WI38 (cell line): ENCODE data around the gene KCNJ6.

Source experiments
- H3K4me3 ChIP-seq: 2 replicates; pipeline ENCODE4 v1.5.1; 2011; ENCODE audit warnings: low read depth, mild to moderate bottlenecking, control low read depth, low read length
- CTCF ChIP-seq: IDR thresholded peaks from 2 replicates; pipeline ENCODE4 v1.5.1; 2012; ENCODE audit warnings: low read depth, mild to moderate bottlenecking, control low read depth, low read length

Gene KCNJ6

DNA sequence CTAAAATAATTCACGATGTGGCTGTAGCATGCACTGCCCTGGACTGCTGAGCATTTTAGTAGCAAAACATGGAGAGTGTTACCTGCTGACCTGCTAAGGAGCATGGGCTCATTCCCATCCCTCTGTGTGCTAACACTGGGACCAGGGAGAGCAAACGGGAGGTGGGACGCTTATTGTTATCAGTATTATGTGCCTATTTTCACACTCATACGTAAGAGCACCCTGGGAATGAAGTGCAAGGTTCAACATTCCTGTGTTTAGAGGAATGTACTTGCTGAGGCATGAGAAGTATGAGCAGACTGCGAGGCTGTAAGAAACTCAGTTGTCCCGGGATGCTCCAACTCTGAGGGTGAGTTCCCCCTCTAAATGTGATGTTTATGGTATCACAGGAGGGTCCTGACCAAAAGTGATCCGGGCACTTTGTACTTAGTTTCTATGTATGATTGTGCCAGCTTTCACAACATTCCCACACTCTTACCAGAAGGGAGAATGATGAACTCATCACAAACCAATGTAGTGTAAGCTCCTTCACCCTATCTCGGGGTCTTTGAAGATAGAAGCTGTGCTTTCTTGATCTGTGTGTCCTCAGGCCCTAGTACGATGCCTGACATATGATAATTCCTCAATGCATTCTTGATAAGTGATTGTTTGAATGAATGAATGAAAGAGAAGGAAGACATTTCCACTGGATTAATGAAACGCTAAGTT, 164.8 kb downstream of the KCNJ6 start:
- TF ChIP-seq CTCF: no peak
- H3K4me3 ChIP-seq: no peak overlapping the region

- H3K4me3 ChIP-seq: no peak overlapping the region
- no peak for TF ChIP-seq CTCF
Observed at GRCh38 chr21:37749132-37749531, 167.1 kb downstream of the KCNJ6 start.

DNA sequence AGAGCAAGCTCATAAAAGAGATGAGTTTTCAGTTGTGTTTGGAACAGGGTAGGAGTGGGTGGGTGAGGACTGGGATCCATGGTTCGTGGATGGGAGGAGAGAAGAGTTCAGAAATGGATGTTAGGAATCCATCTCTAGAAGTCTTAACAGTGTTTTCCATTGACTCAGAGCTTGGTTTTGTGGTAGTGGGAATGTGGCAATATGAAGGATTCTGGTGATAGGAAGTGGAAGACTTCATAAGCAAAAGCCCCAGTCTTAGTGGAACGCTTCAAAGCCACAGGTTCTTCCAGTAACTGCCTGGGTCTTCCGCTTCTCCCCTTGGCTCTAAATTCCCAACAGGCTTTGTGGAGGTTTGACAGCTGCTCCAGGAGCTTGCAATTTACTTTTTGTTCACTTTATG, 167.9 kb downstream of the KCNJ6 start:
- TF ChIP-seq CTCF: no peak
- H3K4me3 ChIP-seq: no peak overlapping the region

DNA sequence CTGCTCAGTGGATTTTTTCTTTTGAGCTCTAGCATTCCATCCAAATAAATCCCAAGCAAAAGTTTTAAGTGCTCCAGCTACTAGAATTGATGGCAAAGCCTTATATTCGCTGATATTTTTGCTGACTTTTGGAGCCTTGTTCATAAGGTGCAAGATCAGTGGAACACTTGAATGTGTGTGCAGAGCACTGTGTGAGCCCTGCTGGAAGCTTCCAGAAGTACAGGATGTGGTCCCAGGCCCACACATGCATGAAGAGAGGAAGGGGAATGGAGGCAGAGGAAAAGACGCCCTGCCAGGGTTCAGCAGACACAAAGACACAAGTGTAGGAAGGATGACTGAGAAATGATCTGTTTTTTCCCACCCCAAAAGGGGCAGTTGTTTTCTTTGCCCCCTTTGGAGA, 169.4 kb downstream of the KCNJ6 start:
- TF ChIP-seq CTCF: no peak
- no peak overlapping the region for H3K4me3 ChIP-seq

- H3K4me3 ChIP-seq: no peak overlapping the region
- no peak for TF ChIP-seq CTCF
Observed at GRCh38 chr21:37744551-37744950, 171.7 kb downstream of the KCNJ6 start.

DNA sequence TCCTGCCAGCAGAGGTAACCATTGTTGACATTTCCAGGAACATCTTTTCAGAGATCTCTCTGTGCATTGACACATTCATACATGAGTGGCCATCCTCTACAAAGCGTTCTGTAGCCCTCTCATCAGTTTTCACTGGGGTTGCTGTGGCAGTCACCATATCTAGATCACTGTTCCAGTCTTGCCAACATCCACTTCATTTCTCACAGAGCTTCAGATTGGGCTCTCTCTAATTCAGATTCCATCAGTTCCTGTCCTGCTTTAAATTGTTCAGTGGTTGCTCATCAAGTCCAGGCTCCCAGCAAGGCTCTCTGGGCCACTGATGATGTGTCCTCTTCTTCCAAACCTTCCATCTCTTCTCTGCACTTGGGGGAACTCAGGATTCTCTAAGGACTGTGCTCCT, 173.7 kb downstream of the KCNJ6 start:
- TF ChIP-seq CTCF: no peak
- no peak overlapping the region for H3K4me3 ChIP-seq

DNA sequence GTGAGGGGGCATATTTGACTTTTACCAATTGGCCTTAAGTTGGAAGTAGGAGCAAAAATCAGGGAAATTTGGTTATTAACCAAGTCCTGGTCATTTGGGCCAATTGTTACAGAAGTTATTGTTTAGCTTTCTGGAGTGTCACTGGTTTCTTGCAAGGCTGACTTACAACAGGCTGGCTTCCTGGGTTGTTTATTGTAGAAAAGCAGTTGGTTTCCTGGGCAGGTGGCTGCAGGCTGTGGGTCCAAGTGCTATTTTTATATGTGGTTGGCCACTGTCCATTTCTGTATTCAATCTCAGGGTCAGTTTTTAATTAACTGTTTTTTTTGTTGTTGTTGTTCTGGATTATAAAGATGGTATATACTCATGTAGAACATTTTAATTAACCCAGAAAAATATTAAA, 174.1 kb downstream of the KCNJ6 start:
- no peak overlapping the region for H3K4me3 ChIP-seq
- TF ChIP-seq CTCF: no peak
